DMS114 treated with DMSO at 0.1 percent for 48 hours (cell line): ENCODE results near the gene MTPN.

Experiments
- DNase-seq: peaks from one replicate; lab custom pipeline; 2025; ENCODE audit not compliant: unreplicated experiment; lab: John Stamatoyannopoulos, UW

The MTPN gene

GRCh38 chr7:135929249-135929648 lies 47.9 kb downstream of the MTPN start:
- DNase-seq = no peak

- no peak for DNase-seq
These were observed 49.0 kb downstream of the MTPN start for GRCh38 chr7:135928136-135928535.

GRCh38 chr7:135925210-135925609 lies 51.9 kb downstream of the MTPN start:
- DNase-seq = no peak

- DNase-seq = no peak
These were observed 52.9 kb downstream of the MTPN start for GRCh38 chr7:135924302-135924701.

- no peak for DNase-seq
These were observed 54.9 kb downstream of the MTPN start for GRCh38 chr7:135922263-135922662.

- no peak for DNase-seq
These were observed 56.7 kb downstream of the MTPN start for GRCh38 chr7:135920478-135920877.

- DNase-seq = no peak
These were observed 57.9 kb downstream of the MTPN start for GRCh38 chr7:135919071-135919841.

GRCh38 chr7:135918134-135918533 lies 59.0 kb downstream of the MTPN start:
- DNase-seq = no peak

- no peak for DNase-seq
These were observed 59.4 kb downstream of the MTPN start for GRCh38 chr7:135917721-135918120.

GRCh38 chr7:135914346-135914745 lies 62.8 kb downstream of the MTPN start:
- no peak for DNase-seq

GRCh38 chr7:135913404-135913803 lies 63.8 kb downstream of the MTPN start:
- no peak for DNase-seq

GRCh38 chr7:135911099-135911498 lies 66.1 kb downstream of the MTPN start:
- no peak for DNase-seq

- no peak for DNase-seq
These were observed 66.6 kb downstream of the MTPN start for GRCh38 chr7:135910393-135911036.

GRCh38 chr7:135905858-135906257 lies 71.3 kb downstream of the MTPN start:
- DNase-seq = no peak

- no peak for DNase-seq
These were observed 71.8 kb downstream of the MTPN start for GRCh38 chr7:135905355-135905754.

- DNase-seq = no peak
These were observed 72.9 kb downstream of the MTPN start for GRCh38 chr7:135904282-135904681.

- no peak for DNase-seq
These were observed 75.3 kb downstream of the MTPN start for GRCh38 chr7:135901585-135902540.

GRCh38 chr7:135900065-135900546 lies 77.1 kb downstream of the MTPN start:
- no peak for DNase-seq

- DNase-seq = no peak
These were observed 77.6 kb downstream of the MTPN start for GRCh38 chr7:135899458-135900064.

GRCh38 chr7:135898226-135898625 lies 78.9 kb downstream of the MTPN start:
- DNase-seq = no peak

GRCh38 chr7:135894816-135895215 lies 82.3 kb downstream of the MTPN start:
- no peak for DNase-seq
